Body of pancreas (tissue), 4 donors: ENCODE results near the gene RPL5. TPM values are rescaled to one million over a fixed set of nuclear protein-coding genes. Genes with fewer than 3 reads are reported as not detected.

Source experiments
- ATAC-seq: fragments of 150-250 bp; one replicate; pipeline ENCODE4 v1.9.1; 2016
- DNase-seq, 4 donors: peaks; one replicate each; pipeline ENCODE4 v3.0.0-alpha.2; 2019
- H3K27ac ChIP-seq, 4 donors: fragments of 200-600 bp; sonication (generic); 1 replicate in 3 of 4; 2 replicates in 1 of 4; pipeline versions ENCODE4 v1.5.1 to v1.6.1; 2016 to 2019; ENCODE audit warnings: mild to moderate bottlenecking in 1 of 4, mixed read lengths in 1 of 4, moderate library complexity in 1 of 4
- H3K27me3 ChIP-seq, 2 donors: fragments of 200-600 bp; sonication (generic); one replicate each; pipeline ENCODE4 v1.6.0; 2016; ENCODE audit warnings: mild to moderate bottlenecking in 1 of 2
- H3K36me3 ChIP-seq, 2 donors: fragments of 200-600 bp; sonication (generic); replicated peaks in 1 of 2; 2 replicates each; pipeline ENCODE4 v1.5.1; 2016; ENCODE audit warnings: low read depth in 2 of 2; ENCODE audit not compliant: insufficient read depth in 1 of 2
- H3K4me1 ChIP-seq: fragments of 200-600 bp; sonication (generic); one replicate; pipeline ENCODE4 v1.6.0; 2016
- H3K4me3 ChIP-seq, 2 donors: fragments of 200-600 bp; sonication (generic); 1 replicate in 1 of 2; 2 replicates in 1 of 2; pipeline ENCODE4 v1.5.1; 2016 to 2019
- H3K9me3 ChIP-seq, 3 donors: fragments of 200-600 bp; sonication (generic); 1 replicate in 2 of 3; 2 replicates in 1 of 3; pipeline ENCODE4 v1.5.1; 2016
- CTCF ChIP-seq, 7 experiments: fragments of 450-650 bp in 4 of 7; fragments of 200-600 bp in 3 of 7; sonication (generic) in 3 of 7; IDR thresholded peaks; one replicate each; pipeline ENCODE4 v1.5.1; 2016 to 2019; ENCODE audit warnings: antibody characterized with exemption in 7 of 7
- POLR2A ChIP-seq, 3 donors: fragments of 450-650 bp; IDR thresholded peaks; one replicate each; pipeline ENCODE4 v1.6.1; 2016; ENCODE audit warnings: antibody characterized with exemption in 3 of 3, mild to moderate bottlenecking in 2 of 3
- WGBS, 2 donors: methylation state at CpG; one replicate each; pipeline ENCODE4 v1.1.5; 2017; 5-methylcytosine and 5-hydroxymethylcytosine counted together
- intact Hi-C: fragments of 100-400 bp; cut with DNase I; formaldehyde crosslinking; loops from one replicate; pipeline ENCODE4 v1.15.1; 2023
- total RNA-seq, 2 donors: library from RNA; depleted of rRNA; stranded (reverse); fragments of >200 nt; gene quantifications; one replicate each; pipeline ENCODE4 v1.1.0, GENCODE V29; 2016

RPL5 gene
- total RNA-seq, 2 donors from 2014 or later, result 979 to 1,023 TPM

DNA sequence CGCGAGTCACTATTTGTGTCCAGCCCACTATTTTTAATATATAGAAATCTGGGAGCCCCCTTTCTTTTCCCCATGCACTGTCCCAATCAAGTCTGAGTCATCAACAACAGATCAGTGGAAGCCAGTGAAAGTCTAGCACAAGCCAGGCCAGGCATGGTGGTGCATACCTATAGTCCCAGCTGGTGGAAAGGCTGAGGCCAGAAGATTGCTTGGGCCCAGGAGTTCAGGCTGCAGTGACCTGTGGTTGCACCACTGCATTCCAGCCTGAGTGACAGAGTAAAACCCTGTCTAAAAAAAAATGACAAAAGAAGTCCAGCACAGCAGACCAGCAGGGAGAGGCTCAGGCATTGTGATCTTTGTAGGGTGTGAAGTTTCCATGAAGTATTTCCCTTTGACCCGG, 9.0 kb upstream of the RPL5 start:
- intact Hi-C loops, result loop anchor here (10.0 kb wide), 1 partner anchor 68 kb away; no protein-coding TSS in a partner anchor
- DNase-seq (no peak), ATAC-seq (no peak)
- no peaks in the 10 kb centered on the region for H3K4me1 ChIP-seq
- no peak for TF ChIP-seq POLR2A (IDR thresholded peaks at IDR 0.05)
- no peak for TF ChIP-seq CTCF (IDR thresholded peaks at IDR 0.05)
- no peaks in the 10 kb centered on the region for H3K36me3 ChIP-seq
- H3K27me3 ChIP-seq, result no peaks in the 10 kb centered on the region
- WGBS, 2 donors, result 86 to 93% methylated on average over 3 of the region's 3 CpGs
- H3K27ac ChIP-seq, result no peak overlapping the region
- H3K9me3 ChIP-seq, result no peaks in the 10 kb centered on the region
- no peak overlapping the region for H3K4me3 ChIP-seq

GRCh38 chr1:92826792-92827191, 5.0 kb upstream of the RPL5 start:
- peaks cover 4% of the 10 kb centered on the region for H3K4me1 ChIP-seq
- no peak overlapping the region for H3K27ac ChIP-seq
- intact Hi-C loops, result loop anchor here (10.0 kb wide), 1 partner anchor 72 kb away; no protein-coding TSS in a partner anchor
- H3K9me3 ChIP-seq, result no peaks in the 10 kb centered on the region
- H3K4me3 ChIP-seq, result no peak overlapping the region
- no peaks in the 10 kb centered on the region for H3K36me3 ChIP-seq
- DNase-seq, result no peak
- TF ChIP-seq CTCF (IDR thresholded peaks at IDR 0.05) (no peak), POLR2A (IDR thresholded peaks at IDR 0.05) (no peak)
- no peak for ATAC-seq
- no peaks in the 10 kb centered on the region for H3K27me3 ChIP-seq
- 75% methylated on average over 6 of the region's 6 CpGs; no CpG with 5 or more reads in 1 of the 2 donors for WGBS, 2 donors

GRCh38 chr1:92831368-92831761, 475 bp upstream of the RPL5 start:
- H3K36me3 ChIP-seq, result no peaks in the 10 kb centered on the region
- no peak overlapping the region for H3K4me3 ChIP-seq
- DNase-seq (peak in 1 of 4 donors; percentile 19), ATAC-seq (no peak)
- no peaks in the 10 kb centered on the region for H3K9me3 ChIP-seq
- no peak for TF ChIP-seq POLR2A (IDR thresholded peaks at IDR 0.05)
- H3K27ac ChIP-seq, result peak overlapping the region in 2 of 4 donors; percentile 87 to 89
- 38 to 47% methylated on average over 4 of the region's 4 CpGs for WGBS, 2 donors
- peaks cover 30% of the 10 kb centered on the region for H3K4me1 ChIP-seq
- intact Hi-C loops, result no loop called here
- H3K27me3 ChIP-seq, result no peaks in the 10 kb centered on the region

GRCh38 chr1:92832537-92833114, 786 bp downstream of the RPL5 start:
- Histone ChIP-seq H3K9me3 (no peaks in the 10 kb centered on the region), H3K27me3 (no peaks in the 10 kb centered on the region), H3K4me3 (peak overlapping the region; percentile 84 to 87), H3K4me1 (peaks cover 37% of the 10 kb centered on the region), H3K36me3 (peaks cover 7 to 8% of the 10 kb centered on the region in 2 donors), H3K27ac (peak overlapping the region; percentile 63 to 95 (median 88))
- ATAC-seq (peak; percentile 1), DNase-seq (peak in 2 of 4 donors; percentile 19 to 25)
- WGBS, 2 donors, result 1% methylated on average over 17 to 19 of the region's 19 CpGs
- no peak for TF ChIP-seq CTCF (IDR thresholded peaks at IDR 0.05)
- intact Hi-C loops, result no loop called here

GRCh38 chr1:92833840-92834239, 2.0 kb downstream of the RPL5 start:
- peak overlapping the region in 1 of 4 donors; percentile 87 for H3K27ac ChIP-seq
- peaks cover 9% of the 10 kb centered on the region in 2 donors for H3K36me3 ChIP-seq
- H3K27me3 ChIP-seq, result no peaks in the 10 kb centered on the region
- H3K9me3 ChIP-seq, result no peaks in the 10 kb centered on the region
- no peak for DNase-seq
- 49 to 53% methylated on average over 5 of the region's 5 CpGs for WGBS, 2 donors
- intact Hi-C loops, result no loop called here
- H3K4me1 ChIP-seq, result peaks cover 49% of the 10 kb centered on the region
- no peak overlapping the region for H3K4me3 ChIP-seq
- no peak for TF ChIP-seq POLR2A (IDR thresholded peaks at IDR 0.05)
- no peak for TF ChIP-seq CTCF (IDR thresholded peaks at IDR 0.05)
- no peak for ATAC-seq
